PC-9 (cell line): ENCODE results near the gene DHRS13.
A peak's percentile ranks its signal among the peaks of the same experiment; 100 is the strongest.

ENCODE experiments used
- EZH2 ChIP-seq: fragments of 200-600 bp; sonication (generic); IDR thresholded peaks from 2 replicates; pipeline ENCODE4 v1.8.0; 2017; ENCODE audit warnings: antibody characterized with exemption, low read depth
- TF ChIP-seq, protein P1 (sequence below): fragments of 200-600 bp; sonication (generic); conservative IDR thresholded peaks from 2 replicates; pipeline ENCODE4 v1.6.1; 2017; ENCODE audit warnings: mixed run types, antibody characterized with exemption, mild to moderate bottlenecking, moderate library complexity

DNA sequence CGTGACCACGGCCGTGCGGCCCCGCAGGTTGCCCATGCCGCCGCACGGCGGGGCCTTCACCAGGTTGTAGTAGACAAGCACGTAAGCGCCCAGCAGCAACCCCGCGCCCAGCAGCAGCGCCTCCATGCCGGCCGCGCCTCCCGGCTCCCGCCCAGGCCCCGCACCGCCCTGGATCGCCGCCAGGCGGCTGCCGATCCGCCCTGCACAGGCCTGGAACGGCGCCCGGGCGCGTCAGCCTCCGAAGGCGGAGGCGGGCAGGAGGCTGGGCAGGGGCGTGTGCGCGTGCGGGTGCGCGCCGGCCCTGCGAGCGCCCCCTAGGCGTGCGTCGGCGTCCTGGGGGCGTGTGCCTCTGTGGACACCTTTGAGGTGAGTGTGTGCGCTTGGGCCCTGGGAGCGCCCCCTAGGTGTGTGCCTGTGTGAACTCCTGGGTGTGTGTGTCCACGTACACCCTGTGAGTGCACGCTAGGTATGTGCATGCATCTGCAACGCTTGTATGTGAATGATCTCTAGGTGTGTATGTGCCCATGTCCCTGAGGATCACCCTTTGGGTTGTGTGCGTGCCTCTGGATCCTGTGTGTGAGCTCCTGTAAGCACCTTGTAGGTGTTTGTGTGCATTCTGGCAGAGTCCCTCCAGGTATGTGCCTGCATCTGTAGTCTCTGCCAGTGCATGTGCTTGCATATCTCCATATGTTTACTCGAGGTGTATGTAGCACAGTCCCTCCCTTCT lies at the start of gene DHRS13:
- TF ChIP-seq, protein P1, sequence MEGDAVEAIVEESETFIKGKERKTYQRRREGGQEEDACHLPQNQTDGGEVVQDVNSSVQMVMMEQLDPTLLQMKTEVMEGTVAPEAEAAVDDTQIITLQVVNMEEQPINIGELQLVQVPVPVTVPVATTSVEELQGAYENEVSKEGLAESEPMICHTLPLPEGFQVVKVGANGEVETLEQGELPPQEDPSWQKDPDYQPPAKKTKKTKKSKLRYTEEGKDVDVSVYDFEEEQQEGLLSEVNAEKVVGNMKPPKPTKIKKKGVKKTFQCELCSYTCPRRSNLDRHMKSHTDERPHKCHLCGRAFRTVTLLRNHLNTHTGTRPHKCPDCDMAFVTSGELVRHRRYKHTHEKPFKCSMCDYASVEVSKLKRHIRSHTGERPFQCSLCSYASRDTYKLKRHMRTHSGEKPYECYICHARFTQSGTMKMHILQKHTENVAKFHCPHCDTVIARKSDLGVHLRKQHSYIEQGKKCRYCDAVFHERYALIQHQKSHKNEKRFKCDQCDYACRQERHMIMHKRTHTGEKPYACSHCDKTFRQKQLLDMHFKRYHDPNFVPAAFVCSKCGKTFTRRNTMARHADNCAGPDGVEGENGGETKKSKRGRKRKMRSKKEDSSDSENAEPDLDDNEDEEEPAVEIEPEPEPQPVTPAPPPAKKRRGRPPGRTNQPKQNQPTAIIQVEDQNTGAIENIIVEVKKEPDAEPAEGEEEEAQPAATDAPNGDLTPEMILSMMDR: peak; percentile 88
- TF ChIP-seq EZH2: no peak
